NCI-H524 treated with DMSO at 0.1 percent for 48 hours (cell line): ENCODE measurements around the gene DKK3.

ENCODE experiments used
- DNase-seq: peaks from one replicate; lab custom pipeline; 2025; lab: John Stamatoyannopoulos, UW

Gene DKK3

DNA sequence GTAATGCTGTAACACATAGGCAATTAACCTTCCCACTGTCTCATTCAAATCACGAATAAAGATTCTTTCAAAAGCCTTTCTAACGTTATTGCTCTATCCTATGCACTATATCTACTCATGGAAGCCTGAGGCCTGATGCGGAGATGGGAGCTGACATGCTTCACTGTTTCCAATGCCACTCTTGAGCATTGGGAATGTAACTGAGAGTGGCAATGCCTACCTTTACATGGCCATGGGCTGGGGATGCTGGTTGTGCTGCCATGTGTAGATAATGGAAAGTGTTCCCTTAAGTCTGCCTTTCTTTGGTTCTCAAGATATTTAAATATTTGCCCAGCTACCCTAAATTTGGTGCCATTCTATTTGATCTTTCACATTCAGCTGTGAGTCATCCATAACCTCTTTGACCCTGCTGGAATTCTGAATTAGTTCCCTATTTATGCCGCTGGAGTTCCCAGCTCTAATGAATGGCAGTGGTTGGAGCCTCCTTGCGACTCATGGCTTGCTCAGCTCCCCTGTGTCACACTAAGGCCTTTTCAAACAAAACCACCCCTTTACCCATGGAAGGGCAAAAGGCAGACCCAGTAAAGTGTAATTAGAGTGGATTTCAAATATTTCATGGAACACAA, 21.4 kb upstream of the DKK3 start:
- DNase-seq = no peak

DNA sequence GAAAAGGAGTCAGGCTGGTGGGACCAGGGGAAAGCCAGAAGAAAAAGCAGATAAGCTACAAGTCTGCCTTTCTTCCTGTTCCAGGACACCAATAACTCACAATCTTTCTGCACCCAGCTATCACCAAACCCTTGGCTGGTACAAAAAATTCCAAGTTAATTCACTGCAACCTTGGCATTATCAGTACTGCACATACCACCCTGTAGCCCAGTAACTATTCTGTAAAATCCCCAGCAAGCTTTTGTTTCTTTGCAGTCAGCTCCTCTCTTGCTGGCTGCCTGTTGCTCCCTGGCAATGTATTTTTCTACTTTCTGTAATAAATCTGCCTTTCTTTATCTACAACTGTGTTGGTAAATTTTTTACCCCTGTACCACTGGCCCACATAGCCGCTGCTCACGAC, 20.7 kb upstream of the DKK3 start:
- no peak for DNase-seq

DNA sequence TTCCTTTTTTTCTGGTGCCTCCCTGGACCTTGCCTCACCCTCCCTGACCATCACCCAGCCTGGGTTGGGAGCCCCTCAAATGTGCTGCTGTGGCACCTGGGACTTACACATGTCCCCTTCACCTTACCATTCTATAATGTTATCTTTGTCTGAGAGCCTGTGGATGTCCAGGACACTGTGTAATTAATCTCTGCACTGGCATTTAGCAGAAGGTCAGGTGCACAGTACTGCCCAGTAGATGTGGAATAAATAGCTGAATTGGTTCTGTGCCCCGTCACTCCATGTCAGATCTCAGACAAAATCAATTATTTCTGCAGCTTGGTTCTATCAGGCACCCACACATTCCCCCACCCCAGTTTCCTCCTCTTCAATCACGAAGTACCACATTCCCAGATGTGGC, 19.9 kb upstream of the DKK3 start:
- DNase-seq = no peak

- DNase-seq = no peak
These were observed 18.1 kb upstream of the DKK3 start for GRCh38 chr11:12026331-12027211.

GRCh38 chr11:12024254-12024926, 16.0 kb upstream of the DKK3 start:
- no peak for DNase-seq

DNA sequence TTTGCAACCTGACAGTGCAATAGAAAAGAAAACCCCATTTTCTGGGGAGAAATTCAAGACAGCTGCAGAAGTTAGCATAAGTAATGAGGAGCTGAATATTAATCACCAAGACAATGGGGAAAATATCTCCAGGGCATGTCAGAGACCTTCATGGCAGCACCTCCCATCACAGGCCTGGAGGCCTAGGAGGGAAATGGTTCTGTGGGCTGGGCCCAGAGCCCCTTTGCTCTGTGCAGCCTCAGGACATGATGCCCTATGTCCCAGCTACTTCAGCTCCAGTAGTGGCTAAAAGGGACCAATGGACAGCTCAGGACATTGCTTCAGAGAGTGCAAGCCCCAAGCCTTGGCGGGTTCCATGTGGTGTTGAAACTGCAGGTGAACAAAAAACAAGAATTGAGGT, 14.6 kb upstream of the DKK3 start:
- DNase-seq = no peak

- DNase-seq = no peak
These were observed 12.1 kb upstream of the DKK3 start for GRCh38 chr11:12020546-12020945.

GRCh38 chr11:12019866-12020416, 11.5 kb upstream of the DKK3 start:
- no peak for DNase-seq

GRCh38 chr11:12019337-12019736, 10.9 kb upstream of the DKK3 start:
- no peak for DNase-seq

DNA sequence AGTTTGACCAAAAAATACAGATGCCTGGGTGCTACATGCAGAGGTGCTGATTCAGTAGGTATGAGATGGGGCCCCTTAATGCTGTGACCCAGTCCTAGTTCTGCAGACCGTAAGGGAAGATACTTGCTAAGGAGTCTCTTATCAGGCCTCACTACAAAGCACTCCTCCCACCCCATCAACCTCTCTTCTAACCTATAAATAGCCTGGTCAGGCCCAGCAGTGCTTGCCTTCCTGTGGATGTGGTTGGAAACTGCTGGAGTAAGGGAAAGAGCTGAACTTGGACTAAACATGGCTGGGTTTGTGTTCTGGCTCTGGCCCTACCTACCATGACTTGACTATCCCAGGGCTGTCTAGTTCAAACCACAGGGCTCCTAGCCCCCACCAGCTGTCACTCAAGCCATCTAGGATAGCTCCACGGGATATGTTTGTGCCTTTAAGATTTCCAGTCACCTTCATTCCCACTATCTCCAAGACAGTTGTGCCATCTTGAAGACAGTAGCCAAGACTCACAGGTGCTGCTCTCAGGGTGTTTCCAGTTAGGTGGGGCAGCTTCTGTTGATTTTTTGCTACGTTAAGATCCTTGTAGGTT, 9.5 kb upstream of the DKK3 start:
- DNase-seq = no peak

GRCh38 chr11:12017243-12017678, 8.8 kb upstream of the DKK3 start:
- DNase-seq = no peak

DNA sequence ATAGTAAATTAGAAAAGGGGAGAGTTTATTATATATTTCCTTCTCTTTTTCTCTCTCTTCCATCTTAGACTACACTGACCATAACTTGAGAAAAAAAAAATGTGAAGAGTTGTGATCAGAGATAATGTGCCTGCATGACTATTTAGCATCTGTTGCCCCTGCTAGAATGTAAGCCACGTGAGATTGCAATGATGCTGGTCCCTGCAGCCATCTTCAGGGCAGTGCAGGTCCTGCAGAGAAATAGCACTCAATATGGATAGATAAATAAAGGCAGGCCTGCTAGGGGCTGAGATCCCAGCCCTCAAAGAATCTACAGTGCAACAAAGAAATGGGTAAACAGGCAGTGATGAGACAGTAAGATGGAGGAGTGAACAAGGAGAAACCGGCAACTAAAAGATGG, 7.8 kb upstream of the DKK3 start:
- DNase-seq = no peak

DNA sequence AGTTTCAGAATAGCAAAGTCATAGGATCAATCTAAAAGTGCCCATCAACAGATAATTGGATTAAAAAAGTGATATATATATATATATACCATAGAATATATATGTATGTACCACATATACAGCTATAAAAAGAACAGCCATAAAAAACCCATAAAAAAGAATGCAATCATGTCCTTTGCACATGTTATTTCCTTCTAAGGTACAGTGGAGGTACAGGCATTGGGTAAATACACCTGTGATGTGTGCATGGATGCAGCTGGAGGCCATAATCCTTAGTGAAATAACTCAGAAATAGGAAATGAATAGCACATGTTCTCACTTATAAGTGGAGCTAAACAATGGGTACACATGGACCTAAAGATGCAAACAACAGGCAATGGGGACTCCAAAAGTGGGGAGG, 7.1 kb upstream of the DKK3 start:
- DNase-seq = no peak

GRCh38 chr11:12013781-12014180, 5.4 kb upstream of the DKK3 start:
- DNase-seq = no peak

DNA sequence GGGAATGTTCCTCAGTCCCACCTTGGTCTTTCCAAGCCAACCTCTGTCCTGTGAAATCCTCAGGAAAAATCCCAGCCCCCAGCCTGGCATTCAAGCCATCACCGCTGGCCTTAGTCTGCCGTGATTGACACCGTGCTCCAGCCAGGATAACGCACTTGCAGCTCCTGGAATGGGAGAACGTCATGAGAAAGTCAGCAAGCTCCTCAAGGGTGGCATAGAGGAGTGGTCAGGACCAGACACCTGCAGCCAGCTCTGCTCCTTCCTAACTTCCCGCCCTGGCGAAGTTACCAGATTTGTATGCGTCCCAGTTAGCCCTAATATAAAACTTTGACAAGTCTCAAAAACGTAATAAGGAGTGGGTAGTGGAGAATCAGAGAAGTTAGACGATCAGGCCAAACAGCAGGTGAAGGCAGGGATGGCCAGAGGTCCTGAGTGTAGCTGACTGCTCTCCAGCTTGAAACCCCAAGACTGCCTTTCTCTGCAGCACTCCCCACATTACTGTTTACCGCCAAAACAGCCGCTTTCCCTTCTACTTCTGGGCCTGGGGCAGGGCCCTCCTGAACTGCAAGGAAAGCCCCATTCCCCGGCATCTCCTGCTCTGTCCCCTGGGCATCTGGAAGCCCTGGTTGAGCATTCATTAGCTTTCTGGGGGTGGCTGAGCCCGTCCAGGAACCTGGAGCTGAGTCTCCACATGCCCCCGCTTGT, 1.3 kb upstream of the DKK3 start:
- DNase-seq = no peak

- DNase-seq = no peak
These were observed 577 bp upstream of the DKK3 start for GRCh38 chr11:12008790-12009616.

DNA sequence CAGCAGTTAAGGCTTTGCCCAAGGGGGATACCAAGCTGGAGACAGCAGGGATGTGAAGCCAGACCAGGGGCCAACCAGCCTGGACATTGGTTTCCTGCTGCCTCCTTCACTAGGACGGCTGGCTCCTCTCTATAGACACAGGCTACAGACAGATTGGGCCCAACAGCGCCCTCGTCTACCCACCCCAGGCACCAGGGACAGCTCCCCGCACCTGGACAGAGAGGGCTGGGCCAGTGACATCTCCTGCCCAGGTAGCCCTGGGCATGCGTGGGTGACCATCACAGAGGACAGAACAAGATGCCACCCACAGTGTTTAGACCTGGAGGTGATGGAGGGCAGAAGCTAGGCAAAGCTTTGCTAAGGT, 1.2 kb downstream of the DKK3 start:
- no peak for DNase-seq

DNA sequence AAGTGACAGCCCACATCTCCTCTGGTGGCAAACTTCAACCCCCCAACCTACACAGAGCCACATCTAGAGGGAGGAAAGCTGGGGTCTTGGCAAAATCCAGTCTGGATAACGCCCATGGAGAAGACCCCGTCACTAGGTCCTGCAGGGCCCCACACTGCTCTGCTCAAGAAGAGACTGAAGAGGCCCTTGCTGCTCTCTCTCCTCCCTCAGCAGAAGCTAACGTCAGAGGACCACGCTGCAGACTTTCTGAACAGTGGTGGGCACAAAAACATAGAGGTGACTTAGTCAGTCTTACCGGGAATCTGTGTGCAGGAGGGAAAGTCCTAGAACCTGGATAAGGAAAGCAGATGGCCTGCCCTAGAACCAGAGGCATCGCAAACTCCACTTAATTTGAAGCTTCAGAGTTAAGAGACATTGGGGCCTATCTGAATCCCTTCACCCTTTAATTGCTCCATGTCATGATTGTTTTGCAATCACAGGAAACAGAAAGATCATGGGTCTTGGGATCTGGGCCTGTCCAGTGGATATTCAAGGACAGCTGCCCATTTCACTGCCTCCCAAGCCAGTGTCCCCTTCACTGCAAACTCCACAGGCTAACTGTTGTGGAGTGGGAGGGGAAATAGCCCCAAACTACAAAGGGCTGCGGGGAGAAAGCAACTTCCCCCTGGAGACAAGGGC, 1.7 kb downstream of the DKK3 start:
- DNase-seq = no peak

- DNase-seq = no peak
These were observed 3.0 kb downstream of the DKK3 start for GRCh38 chr11:12005476-12005875.

GRCh38 chr11:12005061-12005460, 3.4 kb downstream of the DKK3 start:
- no peak for DNase-seq
